HEK293T (cell line): ENCODE results near the gene LIFR.

Experiments used
- CTCF ChIA-PET: fragments of 350-600 bp; formaldehyde crosslinking; extraction: SDS; loops from one replicate; lab custom pipeline; 2021; ENCODE audit warnings: antibody characterized with exemption, inconsistent platforms; lab: Yijun Ruan, JAX
- POLR2A ChIA-PET: fragments of 350-600 bp; formaldehyde crosslinking; extraction: SDS; loops from one replicate; lab custom pipeline; 2020; ENCODE audit warnings: antibody characterized with exemption, inconsistent platforms; lab: Yijun Ruan, JAX
- DNase-seq: peaks from one replicate; pipeline ENCODE4 v3.0.0; 2012; ENCODE audit warnings: mixed read lengths; ENCODE audit errors: extremely low spot score
- ARNT ChIP-seq: fragments of 450-650 bp; IDR thresholded peaks from 2 replicates; pipeline ENCODE4 v1.6.1; 2017; ENCODE audit warnings: mild to moderate bottlenecking
- BHLHE40 ChIP-seq: fragments of 450-650 bp; IDR thresholded peaks from 2 replicates; pipeline ENCODE4 v1.6.1; 2016; ENCODE audit warnings: mild to moderate bottlenecking, moderate library complexity, borderline replicate concordance
- CTBP1 ChIP-seq: fragments of 450-650 bp; IDR thresholded peaks from 2 replicates; pipeline ENCODE4 v1.6.1; 2016; ENCODE audit warnings: borderline replicate concordance
- ELF4 ChIP-seq: fragments of 450-650 bp; IDR thresholded peaks from 2 replicates; pipeline ENCODE4 v1.6.1; 2017; ENCODE audit warnings: antibody characterized with exemption
- FOXA1 ChIP-seq: fragments of 450-650 bp; IDR thresholded peaks from 2 replicates; pipeline ENCODE4 v1.6.1; 2016; ENCODE audit warnings: mild to moderate bottlenecking
- FOXK2 ChIP-seq: fragments of 450-650 bp; IDR thresholded peaks from 2 replicates; pipeline ENCODE4 v1.6.1; 2016; ENCODE audit warnings: mild to moderate bottlenecking
- FOXM1 ChIP-seq: fragments of 450-650 bp; IDR thresholded peaks from 2 replicates; pipeline ENCODE4 v1.6.1; 2017; ENCODE audit warnings: mild to moderate bottlenecking, borderline replicate concordance
- HDGF ChIP-seq: fragments of 450-650 bp; IDR thresholded peaks from 2 replicates; pipeline ENCODE4 v1.6.1; 2017; ENCODE audit warnings: antibody characterized with exemption, borderline replicate concordance
- L3MBTL2 ChIP-seq: fragments of 450-650 bp; conservative IDR thresholded peaks from 2 replicates; pipeline ENCODE4 v1.6.1; 2016; ENCODE audit warnings: mild to moderate bottlenecking
- LEF1 ChIP-seq: fragments of 450-650 bp; IDR thresholded peaks from 2 replicates; pipeline ENCODE4 v1.6.1; 2017; ENCODE audit warnings: mild to moderate bottlenecking, borderline replicate concordance
- NFRKB ChIP-seq: fragments of 450-650 bp; IDR thresholded peaks from 2 replicates; pipeline ENCODE4 v1.6.1; 2016; ENCODE audit warnings: mild to moderate bottlenecking, moderate library complexity
- PKNOX1 ChIP-seq: fragments of 450-650 bp; IDR thresholded peaks from 2 replicates; pipeline ENCODE4 v1.6.1; 2016
- SP1 ChIP-seq: fragments of 450-650 bp; IDR thresholded peaks from 2 replicates; pipeline ENCODE4 v1.6.1; 2017
- SUZ12 ChIP-seq: fragments of 450-650 bp; IDR thresholded peaks from 2 replicates; pipeline ENCODE4 v1.6.1; 2016; ENCODE audit warnings: mild to moderate bottlenecking
- TARDBP ChIP-seq: fragments of 450-650 bp; IDR thresholded peaks from 2 replicates; pipeline ENCODE4 v1.6.1; 2016
- ZNF384 ChIP-seq: fragments of 450-650 bp; IDR thresholded peaks from 2 replicates; pipeline ENCODE4 v1.6.1; 2016

The LIFR gene

GRCh38 chr5:38535845-38536244 is 20.6 kb downstream of the LIFR start:
- ChIA-PET POLR2A (no interaction called here), CTCF (no interaction called here)
- TF ChIP-seq LEF1 (no peak), ZNF384 (no peak), ELF4 (no peak), ARNT (no peak), FOXK2 (no peak)
- DNase-seq: no peak

- no peak for DNase-seq
- CTCF ChIA-PET: interaction anchor here (3.0 kb wide), 1 partner anchor 94 kb away, joined by 9 read pairs; no protein-coding TSS in a partner anchor
- POLR2A ChIA-PET: no interaction called here
- TF ChIP-seq FOXM1: no peak
- no peak for TF ChIP-seq ZNF384
- TF ChIP-seq ARNT: no peak
- no peak for TF ChIP-seq ELF4
- no peak for TF ChIP-seq PKNOX1
- TF ChIP-seq NFRKB: no peak
- TF ChIP-seq TARDBP: no peak
- TF ChIP-seq FOXK2: no peak
- TF ChIP-seq L3MBTL2: no peak
- no peak for TF ChIP-seq SUZ12
- TF ChIP-seq LEF1: no peak
- no peak for TF ChIP-seq HDGF
- no peak for TF ChIP-seq BHLHE40
- no peak for TF ChIP-seq FOXA1
- no peak for TF ChIP-seq SP1
- no peak for TF ChIP-seq CTBP1
These were observed 21.1 kb downstream of the LIFR start for GRCh38 chr5:38535248-38535750.

- DNase-seq: no peak
- TF ChIP-seq FOXA1 (no peak), CTBP1 (no peak), BHLHE40 (no peak), ARNT (no peak), FOXK2 (no peak), SP1 (no peak), SUZ12 (no peak), HDGF (no peak), FOXM1 (no peak), NFRKB (no peak)
- POLR2A ChIA-PET: no interaction called here
- CTCF ChIA-PET: interaction anchor here (3.0 kb wide), 1 partner anchor 92 kb away, joined by 9 read pairs; no protein-coding TSS in a partner anchor
These were observed 22.3 kb downstream of the LIFR start for GRCh38 chr5:38534156-38534453.

- no peak for DNase-seq
- TF ChIP-seq FOXK2: no peak
- TF ChIP-seq PKNOX1: no peak
- TF ChIP-seq FOXA1: no peak
- no peak for TF ChIP-seq BHLHE40
- TF ChIP-seq ZNF384: no peak
- no peak for TF ChIP-seq L3MBTL2
- no peak for TF ChIP-seq NFRKB
- TF ChIP-seq SP1: no peak
- no peak for TF ChIP-seq CTBP1
- no peak for TF ChIP-seq HDGF
- no peak for TF ChIP-seq ELF4
- no peak for TF ChIP-seq LEF1
- TF ChIP-seq SUZ12: no peak
- POLR2A ChIA-PET: no interaction called here
- CTCF ChIA-PET: interaction anchor here (1.0 to 3.0 kb wide), 2 partner anchors 18 to 92 kb away, joined by 3 to 9 read pairs; no protein-coding TSS in a partner anchor
These were observed 22.9 kb downstream of the LIFR start for GRCh38 chr5:38533286-38534155.

GRCh38 chr5:38532165-38532669 is 24.2 kb downstream of the LIFR start:
- CTCF ChIA-PET: interaction anchor here (3.0 kb wide), 1 partner anchor 90 kb away, joined by 9 read pairs; no protein-coding TSS in a partner anchor
- DNase-seq: no peak

More at GRCh38 chr5:38532165-38532669, 24.2 kb downstream of the LIFR start:
- TF ChIP-seq ARNT (no peak), SP1 (no peak), SUZ12 (no peak), FOXK2 (no peak), CTBP1 (no peak), ELF4 (no peak), FOXM1 (no peak), ZNF384 (no peak), PKNOX1 (no peak), BHLHE40 (no peak), NFRKB (no peak), FOXA1 (no peak)
- POLR2A ChIA-PET: no interaction called here
